T-helper 2 cell treated with Interferon-gamma antibody and Interleukin-4, amounts not matched to agents 5 μg/mL and 100 μg/mL, for 36 hours (primary cell): ENCODE data around the gene ELF4.

Experiments used
- DNase-seq: peaks from one replicate; pipeline ENCODE4 v3.0.0; 2021; ENCODE audit warnings: low spot score
- H3K27ac Mint-ChIP-seq: one replicate; pipeline ENCODE4 v1.8.0; 2021; ENCODE audit warnings: mild to moderate bottlenecking, mixed read lengths
- H3K27me3 Mint-ChIP-seq: one replicate; pipeline ENCODE4 v1.8.0; 2021; ENCODE audit warnings: low read depth, mixed read lengths
- H3K36me3 Mint-ChIP-seq: one replicate; pipeline ENCODE4 v1.8.0; 2021; ENCODE audit warnings: low read depth, mixed read lengths
- H3K4me1 Mint-ChIP-seq: one replicate; pipeline ENCODE4 v1.8.0; 2021; ENCODE audit warnings: low read depth, mixed read lengths
- H3K4me3 Mint-ChIP-seq: one replicate; pipeline ENCODE4 v1.8.0; 2022; ENCODE audit warnings: mild to moderate bottlenecking, moderate library complexity, mixed read lengths
- H3K9me3 Mint-ChIP-seq: one replicate; pipeline ENCODE4 v1.8.0; 2021; ENCODE audit warnings: mixed read lengths

Gene ELF4

GRCh38 chrX:130057209-130057608 lies 53.1 kb downstream of the ELF4 start:
- Mint-ChIP-seq H3K9me3 (no peaks in the 10 kb centered on the region), H3K27ac (no peak overlapping the region), H3K27me3 (no peaks in the 10 kb centered on the region), H3K4me3 (no peak overlapping the region), H3K36me3 (peaks cover 3% of the 10 kb centered on the region), H3K4me1 (peaks cover 1% of the 10 kb centered on the region)
- no peak for DNase-seq

DNA sequence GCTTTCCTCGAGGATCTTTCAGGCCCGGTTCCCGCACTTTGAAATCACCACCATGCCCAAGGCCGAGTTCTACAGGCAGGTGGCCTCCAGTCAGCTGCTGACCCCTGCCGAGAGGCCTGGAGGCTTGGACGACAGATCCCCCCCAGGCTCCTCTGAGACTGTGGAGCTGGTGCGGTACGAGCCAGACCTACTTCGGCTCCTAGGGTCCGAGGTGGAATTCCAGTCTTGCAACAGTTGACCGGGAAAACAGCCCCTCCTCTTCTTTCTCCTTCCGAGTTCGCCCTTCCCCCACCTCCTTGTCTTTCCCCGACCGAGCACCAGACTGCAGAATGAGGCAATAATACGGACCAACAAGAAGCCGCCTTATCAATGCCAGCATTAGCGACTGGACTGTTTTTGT lies 54.4 kb downstream of the ELF4 start:
- H3K4me3 Mint-ChIP-seq, result no peak overlapping the region
- peaks cover 2% of the 10 kb centered on the region for H3K36me3 Mint-ChIP-seq
- H3K27me3 Mint-ChIP-seq, result no peaks in the 10 kb centered on the region
- no peaks in the 10 kb centered on the region for H3K9me3 Mint-ChIP-seq
- H3K4me1 Mint-ChIP-seq, result peaks cover 1% of the 10 kb centered on the region
- H3K27ac Mint-ChIP-seq, result no peak overlapping the region
- DNase-seq, result no peak

GRCh38 chrX:130055103-130055502 lies 55.2 kb downstream of the ELF4 start:
- H3K9me3 Mint-ChIP-seq, result no peaks in the 10 kb centered on the region
- peaks cover 1% of the 10 kb centered on the region for H3K4me1 Mint-ChIP-seq
- H3K27ac Mint-ChIP-seq, result no peak overlapping the region
- peaks cover 3% of the 10 kb centered on the region for H3K36me3 Mint-ChIP-seq
- no peak for DNase-seq
- no peaks in the 10 kb centered on the region for H3K27me3 Mint-ChIP-seq
- H3K4me3 Mint-ChIP-seq, result no peak overlapping the region

- Mint-ChIP-seq H3K27me3 (no peaks in the 10 kb centered on the region), H3K9me3 (no peaks in the 10 kb centered on the region), H3K4me1 (no peaks in the 10 kb centered on the region), H3K4me3 (no peak overlapping the region), H3K27ac (no peak overlapping the region), H3K36me3 (peaks cover 6% of the 10 kb centered on the region)
- no peak for DNase-seq
Measured at GRCh38 chrX:130053236-130053635, 57.1 kb downstream of the ELF4 start.

- no peaks in the 10 kb centered on the region for H3K27me3 Mint-ChIP-seq
- DNase-seq, result no peak
- no peaks in the 10 kb centered on the region for H3K9me3 Mint-ChIP-seq
- no peak overlapping the region for H3K27ac Mint-ChIP-seq
- H3K4me3 Mint-ChIP-seq, result no peak overlapping the region
- peaks cover 8% of the 10 kb centered on the region for H3K36me3 Mint-ChIP-seq
- no peaks in the 10 kb centered on the region for H3K4me1 Mint-ChIP-seq
Measured at GRCh38 chrX:130051176-130051845, 59.0 kb downstream of the ELF4 start.

- no peak for DNase-seq
- Mint-ChIP-seq H3K27ac (no peak overlapping the region), H3K27me3 (no peaks in the 10 kb centered on the region), H3K4me1 (no peaks in the 10 kb centered on the region), H3K4me3 (no peak overlapping the region), H3K36me3 (peaks cover 8% of the 10 kb centered on the region), H3K9me3 (no peaks in the 10 kb centered on the region)
Measured at GRCh38 chrX:130049821-130050220, 60.5 kb downstream of the ELF4 start.

GRCh38 chrX:130048686-130049222 lies 61.5 kb downstream of the ELF4 start:
- no peak for DNase-seq
- Mint-ChIP-seq H3K4me1 (no peaks in the 10 kb centered on the region), H3K9me3 (no peaks in the 10 kb centered on the region), H3K4me3 (no peak overlapping the region), H3K27ac (no peak overlapping the region), H3K27me3 (no peaks in the 10 kb centered on the region), H3K36me3 (peaks cover 7% of the 10 kb centered on the region)

DNA sequence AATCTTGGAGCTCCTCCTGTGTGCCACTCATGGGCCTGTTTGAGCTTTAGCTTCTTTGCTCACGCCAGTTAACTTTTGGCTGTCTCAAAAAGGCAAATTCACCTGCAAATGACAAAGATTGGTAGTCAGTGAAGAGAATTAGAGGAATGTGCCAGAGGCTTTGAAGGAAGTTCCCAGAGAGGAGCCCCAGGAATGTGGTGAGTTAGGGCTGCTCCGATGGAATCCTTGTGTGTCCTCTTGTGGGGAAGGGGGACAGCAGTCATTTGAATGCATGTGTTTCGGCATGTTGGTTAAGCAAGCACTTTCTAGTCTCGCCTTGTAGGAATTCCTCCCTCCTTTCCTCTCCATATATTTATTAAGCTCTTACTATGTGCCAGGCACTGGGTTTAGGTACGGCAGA lies 62.9 kb downstream of the ELF4 start:
- peaks cover 6% of the 10 kb centered on the region for H3K36me3 Mint-ChIP-seq
- H3K4me3 Mint-ChIP-seq, result no peak overlapping the region
- H3K4me1 Mint-ChIP-seq, result no peaks in the 10 kb centered on the region
- no peak for DNase-seq
- H3K9me3 Mint-ChIP-seq, result no peaks in the 10 kb centered on the region
- H3K27ac Mint-ChIP-seq, result no peak overlapping the region
- H3K27me3 Mint-ChIP-seq, result no peaks in the 10 kb centered on the region

DNA sequence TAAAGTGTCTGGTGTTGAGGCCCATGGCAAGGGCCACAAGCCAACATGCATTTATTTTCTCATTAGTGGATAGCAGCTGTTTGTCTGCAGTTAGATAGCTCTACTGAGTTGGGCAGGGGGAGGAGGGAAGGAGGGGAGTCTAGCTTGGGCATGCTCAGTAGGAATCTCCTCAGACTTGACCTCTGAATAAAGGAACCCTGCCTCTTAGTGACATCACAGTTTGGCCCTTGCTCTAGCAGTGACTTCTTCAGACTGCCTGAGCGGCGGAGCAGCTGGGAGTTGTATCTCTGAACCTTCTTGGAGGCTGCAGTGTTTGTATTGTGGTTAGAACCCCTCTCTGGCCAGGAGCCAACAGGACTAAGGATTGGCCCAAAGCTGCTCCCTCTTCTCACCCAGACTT lies 70.5 kb downstream of the ELF4 start:
- no peaks in the 10 kb centered on the region for H3K36me3 Mint-ChIP-seq
- no peak overlapping the region for H3K27ac Mint-ChIP-seq

DNA sequence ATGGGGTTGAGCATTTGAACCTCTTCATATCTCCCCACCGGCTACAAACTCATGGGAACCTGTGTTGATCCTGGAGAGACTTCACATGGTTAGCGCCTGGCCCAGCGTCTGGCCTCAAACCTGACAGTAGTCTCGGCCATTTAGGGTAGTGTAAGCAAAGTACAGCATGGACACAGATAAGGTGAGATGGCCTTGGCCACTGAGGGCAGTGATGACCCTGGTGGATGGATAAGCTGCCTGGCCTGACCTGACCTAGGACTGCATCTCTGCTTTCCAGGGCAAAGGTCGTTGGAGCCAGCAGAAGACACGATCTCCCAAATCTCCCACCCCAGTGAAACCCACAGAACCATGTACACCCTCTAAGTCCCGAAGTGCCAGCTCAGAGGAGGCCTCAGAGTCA lies 76.1 kb downstream of the ELF4 start:
- no peak overlapping the region for H3K27ac Mint-ChIP-seq
- H3K9me3 Mint-ChIP-seq, result no peaks in the 10 kb centered on the region
- peaks cover 2% of the 10 kb centered on the region for H3K36me3 Mint-ChIP-seq
- no peak overlapping the region for H3K4me3 Mint-ChIP-seq
- DNase-seq, result no peak
- no peaks in the 10 kb centered on the region for H3K4me1 Mint-ChIP-seq
- H3K27me3 Mint-ChIP-seq, result no peaks in the 10 kb centered on the region

More for the DNA sequence above, 70.5 kb downstream of the ELF4 start:
- no peaks in the 10 kb centered on the region for H3K27me3 Mint-ChIP-seq
- no peak for DNase-seq
- no peak overlapping the region for H3K4me3 Mint-ChIP-seq
- H3K9me3 Mint-ChIP-seq, result no peaks in the 10 kb centered on the region
- no peaks in the 10 kb centered on the region for H3K4me1 Mint-ChIP-seq

DNA sequence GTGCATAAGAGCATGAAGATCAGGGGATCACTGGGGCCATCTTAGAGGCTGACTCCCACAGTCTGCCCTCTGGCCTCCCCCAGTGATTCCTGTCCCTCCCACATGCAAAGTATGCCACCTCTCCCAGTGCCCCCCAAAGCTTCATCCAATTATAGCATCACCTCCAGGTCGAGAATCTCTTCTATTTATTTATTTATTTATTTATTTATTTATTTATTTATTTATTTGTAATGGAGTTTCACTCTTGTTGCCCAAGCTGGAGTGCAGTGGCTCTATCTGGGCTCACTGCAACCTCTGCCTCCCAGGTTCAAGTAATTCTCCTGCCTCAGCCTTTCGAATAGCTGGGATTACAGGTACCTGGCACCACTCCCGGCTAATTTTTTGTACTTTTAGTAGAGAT lies 77.7 kb downstream of the ELF4 start:
- DNase-seq, result no peak
- Mint-ChIP-seq H3K4me1 (no peaks in the 10 kb centered on the region), H3K4me3 (no peak overlapping the region), H3K27ac (no peak overlapping the region), H3K27me3 (no peaks in the 10 kb centered on the region), H3K9me3 (no peaks in the 10 kb centered on the region), H3K36me3 (peaks cover 5% of the 10 kb centered on the region)

DNA sequence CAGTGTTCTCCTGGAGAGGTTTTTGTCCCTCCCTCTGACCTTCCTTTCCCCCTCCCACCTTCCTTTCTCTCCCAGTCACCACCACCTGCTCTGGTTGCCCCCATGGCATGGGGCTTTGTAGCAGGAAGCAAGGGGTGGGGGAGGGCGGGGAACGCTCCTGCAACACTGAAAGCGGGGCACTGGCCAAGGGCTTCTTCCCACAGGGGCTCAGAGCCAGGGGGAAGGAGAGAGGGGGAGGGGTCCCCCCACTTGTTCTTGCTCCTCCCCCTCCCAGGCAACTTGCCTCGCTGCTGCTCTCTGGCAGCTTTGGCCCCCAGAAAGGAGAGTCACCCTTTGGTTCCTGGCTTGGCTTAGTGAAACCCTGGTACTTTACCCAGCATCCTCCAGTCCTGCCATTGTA lies 79.5 kb downstream of the ELF4 start:
- H3K9me3 Mint-ChIP-seq, result no peaks in the 10 kb centered on the region
- H3K27me3 Mint-ChIP-seq, result no peaks in the 10 kb centered on the region
- H3K27ac Mint-ChIP-seq, result no peak overlapping the region
- DNase-seq, result no peak
- no peaks in the 10 kb centered on the region for H3K4me1 Mint-ChIP-seq
- no peak overlapping the region for H3K4me3 Mint-ChIP-seq
- peaks cover 7% of the 10 kb centered on the region for H3K36me3 Mint-ChIP-seq

GRCh38 chrX:130028196-130028595 lies 82.1 kb downstream of the ELF4 start:
- peak; percentile 19 for DNase-seq
- Mint-ChIP-seq H3K27me3 (no peaks in the 10 kb centered on the region), H3K36me3 (peaks cover 13% of the 10 kb centered on the region), H3K4me1 (peaks cover 10% of the 10 kb centered on the region), H3K9me3 (no peaks in the 10 kb centered on the region), H3K27ac (peak overlapping the region; percentile 49), H3K4me3 (no peak overlapping the region)

DNA sequence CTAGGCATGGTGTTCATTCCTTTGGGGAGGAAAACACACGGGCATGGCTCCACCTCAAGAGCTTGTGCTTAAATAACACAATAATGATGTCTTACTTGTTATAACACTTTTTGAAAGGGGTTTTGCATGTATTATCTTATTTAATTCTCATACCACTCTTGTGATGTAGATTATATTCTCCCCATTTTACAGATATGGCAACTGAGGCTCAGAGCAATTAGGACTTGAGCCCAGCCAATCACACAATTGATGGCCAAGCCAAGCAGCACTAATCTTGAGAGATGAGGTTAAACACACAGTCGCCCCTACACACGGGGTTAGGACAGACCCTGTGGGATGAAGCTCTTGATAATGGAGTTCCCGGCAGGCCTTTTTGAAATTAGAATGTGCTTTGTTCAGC lies 82.7 kb downstream of the ELF4 start:
- H3K4me3 Mint-ChIP-seq, result no peak overlapping the region
- peaks cover 10% of the 10 kb centered on the region for H3K4me1 Mint-ChIP-seq
- no peaks in the 10 kb centered on the region for H3K9me3 Mint-ChIP-seq
- H3K27me3 Mint-ChIP-seq, result no peaks in the 10 kb centered on the region
- H3K36me3 Mint-ChIP-seq, result peaks cover 16% of the 10 kb centered on the region
- DNase-seq, result no peak
- H3K27ac Mint-ChIP-seq, result no peak overlapping the region

- H3K27me3 Mint-ChIP-seq, result no peaks in the 10 kb centered on the region
- peaks cover 10% of the 10 kb centered on the region for H3K4me1 Mint-ChIP-seq
- H3K4me3 Mint-ChIP-seq, result no peak overlapping the region
- no peaks in the 10 kb centered on the region for H3K9me3 Mint-ChIP-seq
- no peak for DNase-seq
- peaks cover 13% of the 10 kb centered on the region for H3K36me3 Mint-ChIP-seq
- no peak overlapping the region for H3K27ac Mint-ChIP-seq
Measured at GRCh38 chrX:130025256-130025655, 85.0 kb downstream of the ELF4 start.
